Epidermal melanocyte (primary cell): ENCODE results near the gene GPR161.
A peak's percentile ranks its signal among the peaks of the same experiment; 100 is the strongest.

Source experiments
- DNase-seq: peaks from one replicate; pipeline ENCODE4 v3.0.0; 2011; ENCODE audit warnings: low spot score; ENCODE audit not compliant: insufficient read length

Gene GPR161

GRCh38 chr1:168110896-168111545 lies 25.7 kb downstream of the GPR161 start:
- DNase-seq, result no peak

- no peak for DNase-seq
These were observed 30.5 kb downstream of the GPR161 start for GRCh38 chr1:168106274-168106673.

DNA sequence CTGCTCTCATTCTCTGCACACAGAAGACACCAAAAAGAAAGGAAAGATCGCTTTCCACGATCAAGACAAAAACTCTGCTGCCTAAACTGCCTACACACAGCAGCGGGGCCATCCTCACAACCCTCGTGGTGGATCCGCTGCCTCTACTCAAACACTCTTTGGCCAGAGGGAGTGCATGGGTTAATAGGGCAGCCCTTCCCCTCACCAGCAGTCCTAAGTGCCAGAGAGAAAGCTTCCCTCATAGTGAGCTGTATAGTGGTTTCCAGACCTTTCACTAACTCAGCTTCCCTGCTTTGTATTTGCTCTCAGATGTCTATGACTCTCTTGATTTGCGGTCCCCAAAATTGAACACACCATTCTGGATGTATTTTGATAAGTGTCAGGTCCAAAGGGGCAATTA lies 30.9 kb downstream of the GPR161 start:
- no peak for DNase-seq

- no peak for DNase-seq
These were observed 32.2 kb downstream of the GPR161 start for GRCh38 chr1:168104535-168104934.

DNA sequence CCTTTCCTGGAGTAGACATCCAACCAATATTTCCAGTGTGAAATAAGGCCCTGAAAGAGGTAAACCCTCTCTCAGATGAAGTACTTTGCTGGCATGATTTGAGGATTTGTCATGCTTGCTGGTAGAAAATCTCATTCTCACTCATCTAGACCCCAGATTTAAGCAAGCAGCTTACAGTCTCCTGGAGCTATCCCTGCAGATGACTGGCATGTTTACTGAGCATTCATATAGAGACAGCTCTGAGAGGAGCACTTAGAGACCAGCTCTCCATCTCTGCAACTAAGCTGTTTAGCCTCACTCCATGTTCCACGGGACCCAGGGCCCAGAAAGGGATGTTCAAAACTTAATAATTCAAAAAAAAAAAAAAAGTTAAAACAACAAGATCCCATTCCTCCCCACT lies 34.2 kb downstream of the GPR161 start:
- DNase-seq, result no peak

GRCh38 chr1:168101336-168101735 lies 35.4 kb downstream of the GPR161 start:
- no peak for DNase-seq

- DNase-seq, result no peak
These were observed 36.3 kb downstream of the GPR161 start for GRCh38 chr1:168100315-168101002.

- DNase-seq, result no peak
These were observed 37.4 kb downstream of the GPR161 start for GRCh38 chr1:168099337-168099801.

- no peak for DNase-seq
These were observed 38.0 kb downstream of the GPR161 start for GRCh38 chr1:168098534-168099320.

DNA sequence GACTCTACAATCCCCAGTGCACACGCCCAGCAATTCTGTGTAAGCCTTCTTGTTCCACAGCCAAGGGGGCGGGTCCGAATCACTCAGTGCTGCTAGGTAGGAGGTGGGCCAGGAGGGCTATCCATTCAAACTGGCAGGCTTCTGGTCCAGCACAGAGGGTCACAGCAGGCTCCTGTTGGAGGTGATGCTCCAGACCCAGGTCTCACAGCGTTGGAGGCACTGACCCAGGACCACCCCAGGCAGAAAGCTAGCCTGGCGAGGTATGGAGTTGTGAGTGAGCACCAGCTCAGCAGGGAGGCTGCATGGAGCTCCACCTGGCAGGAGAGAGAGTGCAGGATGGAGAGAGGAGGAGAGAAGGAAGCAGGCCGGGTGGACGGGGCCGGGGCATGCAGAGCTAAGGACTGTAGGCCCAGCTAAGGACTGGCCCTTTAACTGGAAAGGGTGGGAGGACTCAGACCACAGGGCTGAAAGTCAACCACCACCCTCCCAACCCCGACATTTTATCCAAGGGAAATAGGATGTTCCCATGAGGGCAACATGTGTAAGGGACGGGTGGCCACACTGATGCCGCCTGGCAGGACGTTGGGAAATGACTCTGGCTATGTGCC lies 38.7 kb downstream of the GPR161 start:
- DNase-seq, result no peak

DNA sequence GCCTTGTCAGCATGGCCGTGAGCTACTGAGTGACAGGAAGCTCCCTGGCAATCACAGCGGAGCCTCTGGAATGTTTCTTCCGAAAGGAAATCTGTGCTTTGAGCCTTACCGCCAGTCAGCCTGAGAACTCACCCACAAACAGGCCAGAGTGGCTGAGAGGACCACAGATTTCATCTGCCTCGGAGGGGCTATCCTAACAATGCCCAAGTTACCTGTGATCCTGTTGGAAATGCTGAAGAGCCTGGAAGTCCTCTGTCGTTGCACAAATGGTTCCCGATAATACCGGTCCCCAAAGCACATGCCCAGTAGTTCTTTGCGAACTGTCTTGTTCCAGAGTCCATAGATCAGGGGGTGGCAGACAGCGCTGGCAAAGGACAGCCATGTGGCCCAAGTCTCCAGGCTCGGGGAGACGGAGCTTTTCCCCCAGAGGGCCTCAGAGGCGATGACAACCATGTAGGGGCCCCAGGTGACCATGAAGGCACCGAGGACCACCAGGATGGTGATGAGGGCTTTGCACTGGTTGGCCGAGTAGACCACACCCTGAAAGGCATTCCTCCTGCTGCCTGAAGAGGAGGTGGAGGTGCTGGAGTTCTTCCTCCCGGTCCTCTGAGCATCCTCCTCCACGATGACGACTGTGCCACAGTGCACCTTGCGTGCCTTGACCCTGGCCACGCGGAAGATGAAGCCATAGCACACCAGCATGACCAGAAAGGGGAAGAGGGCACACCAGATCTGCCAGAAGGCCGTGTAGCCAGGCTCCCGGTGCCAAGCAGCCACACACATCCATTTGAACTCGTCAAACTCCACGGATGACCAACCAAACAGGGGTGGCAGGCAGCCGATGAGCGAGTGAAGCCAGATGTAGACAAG lies 40.2 kb downstream of the GPR161 start:
- no peak for DNase-seq

DNA sequence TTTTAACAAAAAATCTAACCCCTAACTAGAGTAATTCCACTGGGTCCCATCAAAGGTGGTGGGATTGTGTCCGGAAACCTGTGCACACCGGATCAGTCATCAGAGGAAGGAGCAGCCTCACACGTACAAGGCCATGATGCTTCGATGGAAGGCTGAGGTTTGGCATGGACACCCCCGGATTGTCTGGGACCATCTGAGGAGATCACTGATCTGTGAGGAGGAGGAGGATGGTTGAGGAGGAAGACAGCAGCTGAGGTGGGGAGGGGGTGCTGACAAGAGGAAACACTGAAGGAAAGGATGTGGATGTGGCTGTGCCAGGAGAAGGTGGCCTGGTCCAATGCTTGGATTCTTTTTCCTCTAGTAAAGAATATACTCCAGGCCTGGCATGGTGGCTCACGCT lies 41.3 kb downstream of the GPR161 start:
- no peak for DNase-seq

- no peak for DNase-seq
These were observed 43.1 kb downstream of the GPR161 start for GRCh38 chr1:168093616-168094015.

DNA sequence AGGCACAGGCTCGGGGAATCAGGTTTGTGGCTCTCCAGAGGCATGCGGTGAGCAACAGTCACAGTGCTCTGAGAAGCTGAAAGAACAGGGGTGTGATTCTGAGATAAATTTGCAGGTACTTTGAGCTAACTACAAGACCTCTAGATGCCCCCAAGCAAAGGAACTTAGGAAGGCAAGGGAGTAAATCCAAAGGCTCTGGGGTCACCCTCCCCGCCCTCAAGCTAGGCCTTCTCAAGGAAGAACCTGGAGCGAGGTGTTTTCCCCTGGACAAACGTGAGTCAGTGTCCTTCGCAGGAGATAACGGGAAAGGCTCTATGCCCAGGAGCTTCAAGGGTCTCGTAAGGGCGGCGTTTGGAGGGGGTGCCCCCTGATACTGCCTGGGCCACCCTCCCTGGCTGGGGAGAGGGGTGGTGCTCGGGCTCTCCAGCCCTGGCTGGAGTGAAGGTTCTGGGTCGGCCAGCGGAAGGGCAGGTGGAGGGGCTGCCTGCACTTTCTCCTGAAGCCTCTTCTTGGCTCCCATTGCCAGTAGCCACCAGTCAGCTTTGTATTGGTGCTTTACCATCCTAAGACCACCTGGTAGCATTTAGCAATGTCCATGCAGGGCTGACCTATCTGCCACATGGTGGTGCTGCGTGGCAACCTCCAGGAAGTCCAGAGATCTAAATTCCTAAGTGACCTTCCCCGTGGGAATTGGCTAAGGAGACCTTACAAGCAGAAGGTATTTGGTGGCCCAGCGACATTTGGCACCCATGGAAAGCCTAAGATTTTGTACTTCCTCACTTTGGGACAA lies 44.0 kb downstream of the GPR161 start:
- DNase-seq, result no peak

GRCh38 chr1:168091720-168092550 lies 44.8 kb downstream of the GPR161 start:
- peak; percentile 48 for DNase-seq

- DNase-seq, result no peak
These were observed 45.7 kb downstream of the GPR161 start for GRCh38 chr1:168091063-168091462.

GRCh38 chr1:168090395-168090794 lies 46.3 kb downstream of the GPR161 start:
- no peak for DNase-seq

DNA sequence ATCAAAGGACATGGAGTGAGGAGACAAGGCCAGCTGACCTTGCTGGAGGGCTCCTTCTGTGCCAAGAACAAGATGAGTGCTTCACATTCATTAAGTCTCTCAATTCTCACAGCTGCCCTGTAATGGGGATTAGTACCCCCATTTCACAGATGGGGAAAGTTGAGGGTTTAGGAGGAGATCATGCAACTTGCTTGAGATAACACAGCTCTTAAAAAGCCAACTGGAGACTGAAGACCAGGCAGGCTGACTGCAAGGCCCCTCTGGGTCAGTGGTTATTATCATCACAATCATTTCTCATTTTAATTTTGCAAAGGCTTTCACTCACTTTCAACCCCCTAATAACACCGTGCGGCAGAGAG lies 46.8 kb downstream of the GPR161 start:
- no peak for DNase-seq

- DNase-seq, result no peak
These were observed 47.3 kb downstream of the GPR161 start for GRCh38 chr1:168089326-168089978.
